Ishikawa (cell line): ENCODE results near the gene PLRG1.

Source experiments
- CEBPB ChIP-seq: IDR thresholded peaks from 2 replicates; pipeline ENCODE4 v1.6.1; 2012
- CREB1 ChIP-seq: IDR thresholded peaks from 2 replicates; pipeline ENCODE4 v1.6.1; 2012; ENCODE audit warnings: low read depth
- EGR1 ChIP-seq: IDR thresholded peaks from 2 replicates; pipeline ENCODE4 v1.6.1; 2012
- EP300 ChIP-seq: IDR thresholded peaks from 2 replicates; pipeline ENCODE4 v1.6.1; 2012; ENCODE audit warnings: borderline replicate concordance
- FOXM1 ChIP-seq: IDR thresholded peaks from 2 replicates; pipeline ENCODE4 v1.6.1; 2012; ENCODE audit warnings: low read depth, borderline replicate concordance
- MAX ChIP-seq: IDR thresholded peaks from 2 replicates; pipeline ENCODE4 v1.6.1; 2012
- NFIC ChIP-seq: IDR thresholded peaks from 2 replicates; pipeline ENCODE4 v1.6.1; 2012
- RAD21 ChIP-seq: IDR thresholded peaks from 2 replicates; pipeline ENCODE4 v1.6.1; 2012; ENCODE audit warnings: low read depth
- REST ChIP-seq: IDR thresholded peaks from 2 replicates; pipeline ENCODE4 v1.6.1; 2012; ENCODE audit warnings: low read depth, mild to moderate bottlenecking
- TAF1 ChIP-seq: IDR thresholded peaks from 2 replicates; pipeline ENCODE4 v1.6.1; 2012; ENCODE audit warnings: low read depth, mild to moderate bottlenecking
- TCF12 ChIP-seq: IDR thresholded peaks from 2 replicates; pipeline ENCODE4 v1.6.1; 2012; ENCODE audit warnings: low read depth
- TEAD4 ChIP-seq: IDR thresholded peaks from 2 replicates; pipeline ENCODE4 v1.6.1; 2012
- USF1 ChIP-seq: IDR thresholded peaks from 2 replicates; pipeline ENCODE4 v1.6.1; 2012
- YY1 ChIP-seq: IDR thresholded peaks from 2 replicates; pipeline ENCODE4 v1.6.1; 2012; ENCODE audit warnings: low read depth
- ZBTB7A ChIP-seq: IDR thresholded peaks from 2 replicates; pipeline ENCODE4 v1.6.1; 2012; ENCODE audit warnings: low read depth

The PLRG1 gene

GRCh38 chr4:154586296-154587033 is 36.3 kb upstream of the PLRG1 start:
- TF ChIP-seq TAF1 (no peak), EP300 (no peak), TCF12 (no peak)

- TF ChIP-seq EP300 = no peak
- TF ChIP-seq CREB1 = no peak
- TF ChIP-seq NFIC = no peak
- TF ChIP-seq REST = no peak
- no peak for TF ChIP-seq USF1
- no peak for TF ChIP-seq CEBPB
- TF ChIP-seq FOXM1 = no peak
- TF ChIP-seq YY1 = no peak
- TF ChIP-seq TAF1 = no peak
- TF ChIP-seq EGR1 = no peak
- no peak for TF ChIP-seq RAD21
- no peak for TF ChIP-seq TCF12
- no peak for TF ChIP-seq ZBTB7A
- TF ChIP-seq MAX = no peak
- TF ChIP-seq TEAD4 = no peak
Measured at GRCh38 chr4:154585369-154586018, 35.3 kb upstream of the PLRG1 start.

GRCh38 chr4:154584259-154584658 is 34.1 kb upstream of the PLRG1 start:
- TF ChIP-seq FOXM1 = no peak
- TF ChIP-seq RAD21 = no peak
- TF ChIP-seq USF1 = no peak
- TF ChIP-seq CEBPB = no peak
- TF ChIP-seq REST = no peak
- no peak for TF ChIP-seq EP300
- TF ChIP-seq TCF12 = no peak
- no peak for TF ChIP-seq ZBTB7A
- TF ChIP-seq EGR1 = no peak

- TF ChIP-seq REST (no peak), YY1 (no peak), NFIC (no peak), FOXM1 (no peak)
Measured at GRCh38 chr4:154583677-154584076, 33.5 kb upstream of the PLRG1 start.

GRCh38 chr4:154583230-154583629 is 33.0 kb upstream of the PLRG1 start:
- TF ChIP-seq EGR1 (no peak), FOXM1 (no peak), TAF1 (no peak), USF1 (no peak), YY1 (no peak), MAX (no peak), TCF12 (no peak), NFIC (no peak), CEBPB (no peak), TEAD4 (no peak), EP300 (no peak), REST (no peak), ZBTB7A (no peak), RAD21 (no peak), CREB1 (no peak)
